NK-92 treated with Interleukin-12 subunit alpha and Interleukin-12 subunit beta, amount 100 ng/mL, for 24 hours (cell line): ENCODE measurements around the gene NRP1.

Experiments
- DNase-seq: peaks from one replicate; lab custom pipeline; 2025; lab: John Stamatoyannopoulos, UW

Gene NRP1

DNA sequence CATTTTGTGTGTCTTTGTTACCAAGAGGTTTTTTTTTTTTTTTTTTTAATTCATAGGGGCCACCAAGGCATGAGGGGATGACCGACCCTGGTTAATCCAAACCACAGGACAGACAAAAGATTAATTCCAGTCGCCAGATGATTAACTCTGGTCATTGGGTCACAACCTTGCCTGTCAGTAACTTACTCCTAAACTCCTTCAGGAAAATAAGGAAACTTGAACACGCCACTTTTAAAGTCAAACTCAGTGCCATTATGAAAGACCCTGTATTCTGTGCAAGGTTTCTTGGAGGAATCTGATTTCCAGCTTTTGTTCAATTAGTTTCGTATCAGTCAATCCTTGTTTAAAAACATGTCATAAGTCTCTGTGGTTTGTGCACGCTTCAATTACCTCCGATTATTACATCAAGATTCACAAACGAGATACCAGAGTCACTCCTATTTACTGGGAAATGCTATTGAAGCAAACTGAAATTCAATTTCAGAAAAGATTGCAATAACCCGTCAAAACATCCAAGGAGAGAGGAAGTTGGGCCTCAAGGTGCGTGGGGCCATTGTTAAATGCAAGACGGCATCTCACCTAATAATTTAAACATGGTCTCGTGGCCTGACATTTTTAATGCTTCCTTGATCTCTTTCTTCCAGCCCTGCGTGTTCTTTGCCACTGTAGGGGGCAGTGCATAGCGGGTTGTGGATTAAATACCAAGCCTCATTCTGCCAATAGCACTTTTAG is 44.0 kb downstream of the NRP1 start:
- no peak for DNase-seq

DNA sequence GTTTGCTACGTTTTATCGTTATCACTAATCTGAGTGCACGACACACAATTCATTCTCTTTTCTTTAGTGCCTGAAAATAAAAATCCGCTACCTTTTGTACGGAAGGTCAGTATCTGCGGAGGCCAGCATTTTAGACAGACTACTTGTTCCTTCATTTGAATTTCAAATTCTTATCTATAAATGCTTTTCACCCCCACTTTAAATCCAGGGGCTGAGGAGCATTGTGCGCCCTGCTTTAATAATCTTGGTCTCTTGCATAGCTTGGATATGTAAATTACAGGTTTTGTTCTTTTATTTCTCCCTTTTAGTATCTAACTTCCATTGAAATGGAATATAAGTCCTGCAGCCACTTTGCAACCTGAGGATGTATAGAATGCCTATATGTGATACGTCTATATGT is 44.7 kb downstream of the NRP1 start:
- DNase-seq = no peak

DNA sequence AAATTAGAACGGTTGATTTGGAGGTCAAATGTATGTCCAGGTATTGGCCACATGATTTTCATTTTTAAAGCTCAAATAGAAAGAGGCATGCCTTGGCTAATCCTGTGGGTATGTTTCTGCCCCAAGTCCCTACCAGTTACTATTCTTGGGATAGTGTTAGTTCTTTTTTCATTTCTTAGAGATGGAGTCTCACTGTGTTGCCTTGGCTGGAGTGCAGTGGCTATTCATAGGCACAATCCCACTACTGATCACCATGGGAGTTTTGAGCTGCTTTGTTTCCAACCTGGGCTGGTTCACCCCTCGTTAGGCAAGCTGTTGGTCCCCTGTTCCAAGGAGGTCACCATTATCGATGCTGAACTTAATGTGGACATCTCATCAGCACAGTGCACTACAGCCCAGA is 46.3 kb downstream of the NRP1 start:
- DNase-seq = no peak

DNA sequence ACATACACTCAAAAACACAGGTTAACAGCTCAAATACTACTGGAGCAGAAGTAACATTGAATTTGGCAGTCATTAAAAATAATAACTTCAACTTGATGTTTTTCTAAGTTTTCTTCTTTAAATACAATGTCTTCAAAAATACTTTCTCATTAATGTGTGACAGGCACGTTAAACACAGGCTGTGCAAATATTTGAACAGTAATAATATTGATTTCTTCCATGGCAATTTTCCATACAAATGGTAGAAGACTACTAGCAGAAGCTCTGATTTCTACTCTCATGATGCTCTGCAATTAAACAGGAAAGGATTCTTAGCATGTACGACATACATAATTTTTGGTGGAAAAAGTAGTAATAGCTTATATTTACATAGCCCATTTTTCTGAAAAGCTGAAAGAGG is 47.4 kb downstream of the NRP1 start:
- no peak for DNase-seq

DNA sequence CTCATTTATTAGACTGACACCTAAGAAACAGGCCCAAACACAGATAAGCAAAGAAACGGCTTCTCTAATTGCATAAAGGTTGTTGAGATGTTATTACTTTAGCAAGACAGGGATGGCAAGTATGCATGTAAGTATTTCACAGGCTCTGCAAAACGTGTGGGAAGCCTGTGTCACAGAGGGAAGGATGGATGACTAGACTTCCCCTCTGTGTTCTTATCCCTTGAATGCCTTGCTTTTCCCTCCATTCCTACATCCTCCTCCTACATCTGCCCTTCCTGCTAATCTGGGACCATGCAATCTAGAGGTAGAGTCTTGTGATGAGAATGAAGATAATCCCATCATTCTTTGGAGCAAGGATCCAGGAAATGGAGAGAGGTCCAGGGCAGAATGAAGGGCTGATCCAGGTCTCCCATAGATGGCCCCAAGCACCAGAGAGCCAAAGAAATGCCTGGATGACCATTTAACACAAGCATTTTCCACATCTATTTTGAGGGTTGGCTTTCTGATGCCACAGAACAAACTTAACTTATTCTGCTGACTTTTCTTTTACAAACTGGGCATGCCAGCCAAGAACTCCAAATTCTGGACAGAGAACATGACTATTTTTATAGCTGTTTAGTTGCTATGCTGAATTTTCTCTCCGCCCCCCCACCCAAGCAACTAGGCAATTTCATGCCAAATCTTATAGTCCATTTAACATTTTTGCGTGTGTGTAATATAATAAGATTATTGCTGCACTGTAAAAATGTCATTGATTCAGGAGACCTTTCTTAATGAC is 48.1 kb downstream of the NRP1 start:
- DNase-seq = no peak

DNA sequence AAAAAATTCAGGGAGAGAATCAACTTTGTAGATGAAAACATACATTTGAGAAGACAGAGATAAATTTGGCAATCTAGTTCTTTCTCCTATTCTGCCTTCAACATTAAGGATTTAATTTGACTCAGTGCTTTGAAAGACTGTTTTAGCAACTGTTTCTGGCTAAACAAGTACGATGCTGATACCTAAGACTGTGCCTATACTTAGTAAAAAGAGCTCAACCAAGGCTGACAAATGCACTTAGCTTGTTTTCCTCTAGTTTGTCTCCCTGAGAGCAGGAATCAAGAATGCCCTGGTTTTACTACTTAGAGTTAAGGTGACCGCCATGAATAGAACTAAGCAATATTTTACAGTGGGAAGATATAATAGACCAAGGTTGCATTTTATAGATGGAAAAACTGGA is 49.5 kb downstream of the NRP1 start:
- DNase-seq = no peak

DNA sequence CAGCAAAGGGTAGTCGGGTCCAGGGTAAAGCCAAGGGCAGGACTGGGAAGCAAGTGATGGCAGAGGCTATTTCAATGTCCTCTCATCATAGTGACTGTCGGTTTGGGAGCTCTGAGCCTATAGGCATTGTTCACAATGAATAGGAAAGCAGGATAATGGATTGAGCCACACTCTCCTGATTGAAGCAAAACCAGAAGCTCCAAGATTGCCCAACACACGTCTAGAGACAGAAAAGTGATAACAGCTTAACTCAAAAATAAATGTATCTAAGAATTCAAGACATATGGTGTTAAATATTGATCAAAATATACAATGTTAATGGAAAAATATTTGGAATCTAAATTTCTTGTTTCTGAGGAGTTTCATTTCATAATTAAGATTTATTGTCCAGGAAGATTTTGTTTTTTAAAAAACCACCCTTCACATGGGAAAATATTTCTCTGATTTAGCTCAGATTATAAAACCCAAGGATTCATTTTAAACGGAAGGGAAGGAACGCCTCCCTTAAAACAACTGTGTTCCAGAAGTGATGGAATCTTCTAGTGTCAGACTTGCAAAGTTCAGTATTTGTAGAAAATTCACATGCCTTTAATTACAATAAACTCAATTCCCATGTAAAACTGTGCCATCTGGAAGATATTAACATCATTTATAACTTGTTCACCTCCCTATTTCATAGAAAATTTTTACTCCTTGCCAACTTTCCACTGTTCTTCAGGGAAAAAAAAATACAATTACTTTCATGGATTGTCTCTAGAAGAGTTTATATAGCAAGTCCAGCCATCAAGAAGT is 54.5 kb downstream of the NRP1 start:
- DNase-seq = no peak

DNA sequence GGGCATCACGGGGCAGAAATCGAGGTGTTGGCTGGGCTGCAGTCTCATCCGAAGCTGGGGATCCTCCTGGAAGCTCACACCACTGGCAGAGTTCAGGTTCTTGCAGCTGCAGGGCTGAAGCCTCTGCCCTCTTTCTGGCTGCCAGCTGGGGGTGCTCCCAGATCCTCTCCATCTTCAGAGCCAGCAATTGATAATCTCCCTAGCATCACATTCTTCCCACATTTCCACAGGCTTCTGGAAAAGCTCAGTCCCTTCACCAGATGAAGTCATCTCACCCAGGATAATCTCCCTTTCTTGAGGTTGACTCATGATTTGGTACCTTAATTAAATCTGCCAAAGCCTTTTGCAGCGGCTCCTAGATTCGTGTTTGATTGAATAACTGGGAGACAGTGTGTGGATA is 55.2 kb downstream of the NRP1 start:
- no peak for DNase-seq

DNA sequence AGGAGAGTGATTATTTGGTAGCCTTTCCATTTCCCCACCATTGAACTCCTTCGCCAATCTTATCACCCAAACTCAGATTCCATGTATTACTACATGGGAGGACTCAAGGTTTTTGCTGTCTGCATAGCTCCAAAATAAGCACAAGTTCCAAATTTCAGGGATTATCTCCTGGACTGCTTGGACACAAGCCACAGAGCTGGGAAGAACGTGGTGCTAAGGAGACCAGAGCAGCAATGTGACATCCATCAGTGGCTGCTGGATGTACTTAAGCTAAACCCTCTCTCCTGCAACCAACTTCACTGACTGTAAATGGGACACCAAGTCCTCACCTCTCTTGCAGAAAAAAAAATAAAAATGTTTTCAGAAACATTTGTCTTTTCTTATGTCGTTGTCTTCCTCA is 56.3 kb downstream of the NRP1 start:
- no peak for DNase-seq

DNA sequence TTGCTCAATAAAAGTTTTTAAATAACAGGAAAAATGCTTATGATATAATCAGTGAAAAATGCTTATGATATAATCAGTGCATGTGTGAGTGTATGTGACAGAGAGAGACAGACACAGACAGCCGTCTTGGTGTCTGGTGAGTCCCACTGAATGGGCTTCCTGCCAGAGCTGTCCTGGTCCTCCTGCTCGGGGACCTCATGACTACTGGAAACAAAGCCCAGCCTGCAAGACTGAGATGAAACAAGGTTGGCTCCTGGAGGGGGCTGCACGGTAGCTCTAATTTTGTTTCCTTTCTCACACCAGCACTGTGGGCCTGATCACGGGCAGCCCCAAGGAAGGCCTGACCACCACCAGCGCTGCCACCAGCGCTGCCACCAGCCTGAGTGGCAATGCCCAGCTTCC is 57.3 kb downstream of the NRP1 start:
- DNase-seq = no peak

DNA sequence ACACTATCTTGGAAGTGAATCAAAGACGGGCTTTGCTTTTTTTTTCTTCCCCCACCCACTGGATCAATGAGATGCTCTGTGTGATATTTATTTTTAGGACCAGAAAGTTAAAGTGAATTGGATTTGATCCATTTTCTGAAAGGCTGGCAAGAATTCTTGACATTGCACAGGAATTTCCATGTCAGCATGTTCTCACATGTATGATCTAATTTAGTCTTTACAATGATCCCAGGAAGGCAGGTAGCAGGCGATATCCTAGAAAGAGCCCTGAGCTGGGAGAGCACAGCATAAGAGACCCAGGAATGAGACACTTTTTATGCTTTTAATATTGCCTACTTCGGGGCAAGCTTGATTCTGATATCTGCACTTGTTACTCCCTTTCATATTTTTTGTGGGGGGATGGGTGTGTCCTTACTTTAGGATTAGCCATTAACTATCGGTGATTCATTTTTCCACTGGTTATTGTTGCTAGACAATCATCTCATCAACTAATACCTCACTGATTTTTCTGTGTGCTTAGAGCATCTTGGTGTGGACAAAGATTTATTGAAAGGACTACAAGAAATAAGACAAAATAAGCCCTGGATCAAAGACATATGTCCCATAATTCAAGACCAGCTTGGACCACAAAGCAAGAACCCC is 58.1 kb downstream of the NRP1 start:
- no peak for DNase-seq

DNA sequence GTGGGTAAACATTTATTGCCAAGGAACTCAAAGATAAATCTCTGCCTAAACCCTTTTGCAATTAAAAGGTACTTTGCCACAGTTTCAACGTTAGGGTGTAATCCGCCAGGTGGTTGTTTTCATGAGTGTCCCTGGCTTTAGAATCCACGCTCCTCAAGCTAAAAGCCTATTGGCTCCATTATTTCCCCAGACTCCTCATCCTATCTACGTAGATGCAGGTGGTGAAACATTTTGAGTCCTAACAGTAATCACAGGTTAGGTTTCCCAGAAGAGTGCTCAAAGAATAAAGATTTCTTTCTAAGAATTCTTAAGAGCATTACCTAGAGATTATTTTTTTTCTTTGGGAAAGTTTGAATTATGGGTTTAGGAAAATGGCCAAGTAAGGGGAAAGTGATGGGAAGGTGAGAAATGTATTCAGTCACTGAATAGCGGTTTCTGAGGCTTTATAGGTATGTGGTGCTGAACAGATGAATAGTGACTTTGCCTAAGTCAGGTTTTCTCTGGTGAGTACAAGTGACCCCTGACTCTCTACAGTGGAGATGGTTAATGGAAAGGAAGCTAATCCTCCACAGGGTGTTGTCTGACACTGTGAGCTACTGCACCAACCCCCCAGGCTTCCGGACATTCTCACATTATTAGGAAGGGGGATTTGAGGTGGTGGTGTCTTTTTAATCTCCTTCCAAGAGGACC is 60.2 kb downstream of the NRP1 start:
- no peak for DNase-seq

DNA sequence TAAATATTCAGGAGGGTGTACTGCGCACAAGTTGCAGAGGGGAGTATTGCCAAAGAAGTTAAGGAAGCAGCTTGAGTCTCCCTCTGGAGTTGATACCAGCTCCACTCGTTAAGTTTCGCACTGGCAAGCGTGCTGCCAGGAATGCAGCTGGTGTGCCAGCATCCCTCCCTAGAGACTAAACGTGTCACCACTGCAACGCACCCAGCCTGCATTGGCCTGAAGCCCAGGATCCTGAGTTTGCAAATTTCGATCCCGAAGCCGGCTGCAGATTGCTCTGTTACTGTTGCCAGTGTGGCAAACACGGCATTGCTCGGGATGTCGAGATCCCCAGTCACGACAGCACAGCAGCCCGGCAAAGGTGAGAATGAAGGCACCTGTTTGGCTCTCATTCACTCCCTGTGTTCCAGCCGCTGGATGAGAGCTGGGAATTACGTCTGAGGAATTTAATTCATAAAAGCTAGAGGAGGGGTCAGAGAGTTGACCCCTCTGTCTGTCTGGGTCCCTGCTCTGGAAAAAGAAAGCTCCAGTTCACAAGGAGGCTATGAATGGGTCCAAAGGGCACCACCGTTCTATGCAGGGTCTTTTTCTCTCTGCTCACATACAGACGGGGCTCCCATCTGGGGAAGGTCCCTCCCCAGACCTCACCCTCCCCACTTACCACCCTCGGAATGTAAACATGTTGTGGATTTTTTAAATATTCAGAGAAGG is 61.0 kb downstream of the NRP1 start:
- DNase-seq = no peak

DNA sequence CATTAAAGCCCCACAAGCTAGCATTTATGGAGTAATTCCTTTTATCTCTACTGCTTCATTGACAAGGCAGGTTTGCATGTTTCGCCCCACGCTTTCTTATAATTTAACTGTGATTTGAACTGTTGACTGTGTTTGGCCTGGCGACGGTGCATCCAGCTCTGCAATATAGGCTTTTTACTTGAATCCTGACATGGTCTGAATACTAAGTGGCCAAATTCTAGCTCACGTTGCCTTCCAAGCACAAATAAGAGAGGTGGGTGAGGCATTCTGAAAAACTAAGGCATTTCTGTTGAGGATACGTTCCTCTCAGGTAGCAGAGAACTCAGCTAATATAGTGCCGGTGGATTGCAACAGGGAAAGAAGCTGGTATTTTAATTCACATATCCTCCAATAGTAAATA is 61.8 kb downstream of the NRP1 start:
- no peak for DNase-seq

DNA sequence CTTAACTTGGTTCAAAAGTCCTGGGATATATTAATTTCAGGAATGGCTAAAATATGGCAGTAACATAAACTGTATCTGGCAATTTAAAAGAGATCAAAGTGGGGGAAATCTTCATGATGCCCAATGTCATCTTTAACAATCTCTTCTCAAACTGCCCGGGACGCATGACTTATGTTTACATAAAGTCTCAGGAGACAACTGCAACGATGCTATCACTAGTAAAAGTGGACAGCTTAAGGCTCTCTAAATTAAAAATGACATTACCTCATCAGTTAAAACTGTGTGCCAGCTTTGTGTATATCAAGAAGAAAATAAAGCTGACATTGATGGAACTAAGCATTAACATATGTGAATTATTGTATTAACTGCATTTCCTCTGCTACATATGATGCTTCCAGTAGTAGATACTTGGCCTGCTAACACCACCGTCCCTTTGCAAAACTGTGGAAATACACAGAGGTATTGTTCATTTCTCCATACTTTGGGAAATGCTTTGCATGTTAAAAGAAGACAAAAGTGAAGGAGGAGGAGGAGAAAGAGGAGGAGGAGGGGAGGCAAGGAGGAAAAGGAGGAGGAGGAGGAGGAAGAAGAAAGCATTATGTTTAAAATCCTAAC is 62.4 kb downstream of the NRP1 start:
- DNase-seq = no peak

DNA sequence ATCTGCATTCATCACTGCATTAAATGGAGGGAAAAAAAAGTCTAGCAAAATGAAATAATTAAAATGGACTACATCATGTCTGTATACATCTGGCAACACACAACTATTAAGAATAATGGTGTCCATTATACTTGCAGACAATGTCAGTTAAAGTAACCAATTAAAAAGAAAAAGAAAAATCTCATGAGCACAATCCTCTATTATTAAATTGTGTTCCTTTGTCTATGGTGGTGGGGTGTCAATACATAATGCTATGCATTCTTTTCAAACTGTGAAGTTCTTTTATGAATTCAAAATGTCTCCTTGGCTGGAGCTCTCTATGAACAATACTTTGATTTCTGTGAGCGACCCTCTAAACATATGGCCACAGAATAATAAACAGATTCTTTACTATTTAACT is 63.5 kb downstream of the NRP1 start:
- DNase-seq = no peak

DNA sequence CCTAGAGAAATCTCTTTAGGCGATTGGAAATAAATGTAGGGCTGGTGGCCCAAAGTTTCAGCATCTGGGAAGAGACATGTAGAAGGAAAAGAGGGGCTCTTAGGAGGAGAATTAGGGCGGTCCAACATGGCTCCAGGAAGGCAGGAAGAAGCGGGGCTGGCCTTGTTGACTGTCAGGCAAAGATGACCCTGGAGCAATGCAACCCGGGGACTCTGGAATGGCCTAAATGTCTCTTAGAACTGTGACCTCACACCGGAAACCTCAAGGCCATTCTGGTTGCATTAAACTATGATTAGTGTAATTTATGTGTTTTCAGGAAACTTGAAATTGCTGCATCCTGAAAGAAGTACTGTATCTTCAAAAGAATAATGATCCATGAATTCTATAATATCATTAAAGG is 66.8 kb downstream of the NRP1 start:
- DNase-seq = no peak

DNA sequence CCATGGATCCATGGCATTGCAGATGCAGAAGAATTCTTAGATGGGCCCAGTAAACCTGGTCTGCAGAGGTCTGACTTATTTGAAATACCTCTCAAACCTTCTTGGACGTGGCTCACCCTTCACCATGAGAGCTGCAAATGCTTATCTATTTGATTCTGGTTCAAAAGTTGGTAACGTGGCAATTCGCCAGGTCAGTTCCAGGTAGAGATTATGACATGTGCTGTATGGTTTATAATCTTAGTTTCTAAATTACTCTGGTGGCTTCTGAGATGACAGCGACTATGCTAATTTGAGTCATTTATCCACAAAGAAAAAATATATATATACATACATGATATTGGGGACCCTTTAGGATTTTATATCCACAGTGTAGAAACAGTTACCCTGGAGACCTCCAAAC is 68.8 kb downstream of the NRP1 start:
- DNase-seq = no peak

DNA sequence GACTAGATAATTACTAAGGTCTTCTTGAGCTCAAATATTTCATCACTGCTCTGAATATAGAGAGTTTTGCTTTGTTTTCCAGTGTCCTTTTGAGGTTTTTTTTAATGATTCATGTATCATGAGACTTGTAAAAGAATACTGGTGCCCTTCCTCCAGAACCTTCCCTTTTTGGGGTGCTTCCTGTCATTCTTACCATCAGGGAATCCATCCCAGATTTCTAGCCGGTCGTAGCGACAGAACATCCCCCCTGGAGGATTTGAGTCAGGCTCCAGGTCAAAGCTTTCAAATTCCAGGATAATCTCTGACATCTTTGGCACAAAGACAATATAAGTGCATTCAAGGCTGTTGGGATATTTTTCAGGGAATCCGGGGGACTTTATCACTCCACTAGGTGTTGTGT is 71.0 kb downstream of the NRP1 start:
- no peak for DNase-seq

DNA sequence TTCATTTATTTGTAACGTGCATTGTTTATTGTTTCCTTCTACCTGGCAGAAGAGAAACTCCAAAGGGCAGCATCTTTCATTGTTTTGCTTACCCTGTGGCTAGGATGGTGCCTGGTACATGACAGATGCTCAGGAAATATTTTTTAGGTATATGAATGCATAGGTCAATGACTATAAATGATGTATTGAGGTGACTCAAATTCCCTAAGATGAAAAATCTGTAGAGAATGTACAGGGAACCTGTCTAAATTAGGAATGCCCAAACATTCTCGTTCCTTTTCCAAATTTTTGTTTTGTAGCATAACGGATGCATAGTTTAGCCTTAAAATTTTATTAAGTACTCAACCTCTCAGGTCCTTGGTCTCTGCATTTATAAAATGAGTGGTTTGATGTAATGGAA is 71.6 kb downstream of the NRP1 start:
- no peak for DNase-seq
